HL-60 (cell line): ENCODE measurements around the gene FAR1.

Source experiments
- POLR2AphosphoS5 ChIP-seq: IDR thresholded peaks from 2 replicates; pipeline ENCODE4 v1.6.1; 2012; ENCODE audit warnings: low read depth
- TF ChIP-seq, protein P1 (sequence below): IDR thresholded peaks from one replicate; pipeline ENCODE4 v1.5.1; 2011; ENCODE audit warnings: low read length, control low read depth, inconsistent platforms; ENCODE audit not compliant: insufficient read depth
- TF ChIP-seq, protein P2 (sequence below): IDR thresholded peaks from 2 replicates; pipeline ENCODE4 v1.6.1; 2012; ENCODE audit warnings: low read depth; ENCODE audit not compliant: insufficient replicate concordance

DNA sequence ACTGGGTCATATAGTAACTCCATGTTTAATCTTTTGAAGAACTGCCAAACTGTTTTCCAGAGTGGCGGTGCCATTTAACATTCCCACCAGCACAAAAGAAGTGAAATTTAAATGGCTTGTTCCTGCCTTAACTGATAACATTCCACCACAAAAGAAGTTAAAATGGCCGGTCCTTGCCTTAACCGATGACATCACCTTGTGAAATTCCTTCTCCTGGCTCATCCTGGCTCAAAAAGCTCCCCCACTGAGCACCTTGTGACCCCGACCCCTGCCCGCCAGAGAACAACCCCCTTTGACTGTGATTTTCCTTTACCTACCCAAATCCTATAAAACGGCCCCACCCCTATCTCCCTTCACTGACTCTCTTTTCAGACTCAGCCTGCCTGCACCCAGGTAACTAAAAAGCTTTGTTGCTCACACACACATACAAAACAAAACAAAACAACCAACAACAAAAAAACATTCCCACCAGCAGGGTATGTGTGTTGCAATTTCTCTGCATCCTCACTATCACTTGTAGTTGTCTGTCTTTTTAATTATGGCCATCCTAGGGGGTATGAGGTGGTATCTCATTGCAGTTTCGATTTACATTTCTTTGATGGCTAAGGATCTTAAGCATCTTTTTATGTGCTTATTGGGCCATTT is 109.0 kb downstream of the FAR1 start:
- TF ChIP-seq, protein P1, sequence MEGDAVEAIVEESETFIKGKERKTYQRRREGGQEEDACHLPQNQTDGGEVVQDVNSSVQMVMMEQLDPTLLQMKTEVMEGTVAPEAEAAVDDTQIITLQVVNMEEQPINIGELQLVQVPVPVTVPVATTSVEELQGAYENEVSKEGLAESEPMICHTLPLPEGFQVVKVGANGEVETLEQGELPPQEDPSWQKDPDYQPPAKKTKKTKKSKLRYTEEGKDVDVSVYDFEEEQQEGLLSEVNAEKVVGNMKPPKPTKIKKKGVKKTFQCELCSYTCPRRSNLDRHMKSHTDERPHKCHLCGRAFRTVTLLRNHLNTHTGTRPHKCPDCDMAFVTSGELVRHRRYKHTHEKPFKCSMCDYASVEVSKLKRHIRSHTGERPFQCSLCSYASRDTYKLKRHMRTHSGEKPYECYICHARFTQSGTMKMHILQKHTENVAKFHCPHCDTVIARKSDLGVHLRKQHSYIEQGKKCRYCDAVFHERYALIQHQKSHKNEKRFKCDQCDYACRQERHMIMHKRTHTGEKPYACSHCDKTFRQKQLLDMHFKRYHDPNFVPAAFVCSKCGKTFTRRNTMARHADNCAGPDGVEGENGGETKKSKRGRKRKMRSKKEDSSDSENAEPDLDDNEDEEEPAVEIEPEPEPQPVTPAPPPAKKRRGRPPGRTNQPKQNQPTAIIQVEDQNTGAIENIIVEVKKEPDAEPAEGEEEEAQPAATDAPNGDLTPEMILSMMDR, result no peak
- no peak for TF ChIP-seq POLR2AphosphoS5
- TF ChIP-seq, protein P2, sequence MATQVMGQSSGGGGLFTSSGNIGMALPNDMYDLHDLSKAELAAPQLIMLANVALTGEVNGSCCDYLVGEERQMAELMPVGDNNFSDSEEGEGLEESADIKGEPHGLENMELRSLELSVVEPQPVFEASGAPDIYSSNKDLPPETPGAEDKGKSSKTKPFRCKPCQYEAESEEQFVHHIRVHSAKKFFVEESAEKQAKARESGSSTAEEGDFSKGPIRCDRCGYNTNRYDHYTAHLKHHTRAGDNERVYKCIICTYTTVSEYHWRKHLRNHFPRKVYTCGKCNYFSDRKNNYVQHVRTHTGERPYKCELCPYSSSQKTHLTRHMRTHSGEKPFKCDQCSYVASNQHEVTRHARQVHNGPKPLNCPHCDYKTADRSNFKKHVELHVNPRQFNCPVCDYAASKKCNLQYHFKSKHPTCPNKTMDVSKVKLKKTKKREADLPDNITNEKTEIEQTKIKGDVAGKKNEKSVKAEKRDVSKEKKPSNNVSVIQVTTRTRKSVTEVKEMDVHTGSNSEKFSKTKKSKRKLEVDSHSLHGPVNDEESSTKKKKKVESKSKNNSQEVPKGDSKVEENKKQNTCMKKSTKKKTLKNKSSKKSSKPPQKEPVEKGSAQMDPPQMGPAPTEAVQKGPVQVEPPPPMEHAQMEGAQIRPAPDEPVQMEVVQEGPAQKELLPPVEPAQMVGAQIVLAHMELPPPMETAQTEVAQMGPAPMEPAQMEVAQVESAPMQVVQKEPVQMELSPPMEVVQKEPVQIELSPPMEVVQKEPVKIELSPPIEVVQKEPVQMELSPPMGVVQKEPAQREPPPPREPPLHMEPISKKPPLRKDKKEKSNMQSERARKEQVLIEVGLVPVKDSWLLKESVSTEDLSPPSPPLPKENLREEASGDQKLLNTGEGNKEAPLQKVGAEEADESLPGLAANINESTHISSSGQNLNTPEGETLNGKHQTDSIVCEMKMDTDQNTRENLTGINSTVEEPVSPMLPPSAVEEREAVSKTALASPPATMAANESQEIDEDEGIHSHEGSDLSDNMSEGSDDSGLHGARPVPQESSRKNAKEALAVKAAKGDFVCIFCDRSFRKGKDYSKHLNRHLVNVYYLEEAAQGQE, result no peak
